Right lobe of liver (tissue), 6 donors: ENCODE data around the gene USE1. TPM values are rescaled to one million over a fixed set of nuclear protein-coding genes. Genes with fewer than 3 reads are reported as not detected.

Experiments
- ATAC-seq, 4 donors: fragments of 200-7000 bp; cut with Tn5 transposase; one replicate each; pipeline ENCODE4 v1.9.1; 2020; ENCODE audit warnings: mild to moderate bottlenecking in 4 of 4, moderate library complexity in 4 of 4
- DNase-seq, 3 donors: peaks; one replicate each; pipeline ENCODE4 v3.0.0-alpha.2; 2020
- H3K27ac ChIP-seq, 3 donors: fragments of 200-600 bp; one replicate each; pipeline ENCODE4 v1.8.0; 2022
- H3K27me3 ChIP-seq, 2 donors: fragments of 200-600 bp; one replicate each; pipeline ENCODE4 v1.8.0; 2022
- H3K36me3 ChIP-seq, 4 donors: fragments of 200-600 bp; sonication (generic) in 1 of 4; one replicate each; pipeline versions ENCODE4 v1.5.1 to v1.8.0; 2017 to 2022; ENCODE audit warnings: control low read depth in 1 of 4
- H3K4me1 ChIP-seq, 4 donors: fragments of 200-600 bp; sonication (generic) in 1 of 4; one replicate each; pipeline versions ENCODE4 v1.5.1 to v1.8.0; 2017 to 2022; ENCODE audit warnings: control low read depth in 1 of 4
- H3K4me3 ChIP-seq, 3 donors: fragments of 200-600 bp; one replicate each; pipeline ENCODE4 v1.8.0; 2022
- H3K9me3 ChIP-seq, 4 donors: fragments of 200-600 bp; sonication (generic) in 1 of 4; one replicate each; pipeline versions ENCODE4 v1.5.1 to v1.8.0; 2017 to 2022; ENCODE audit warnings: control low read depth in 1 of 4
- CTCF ChIP-seq, 4 donors: fragments of 200-600 bp in 3 of 4; fragments of 450-650 bp in 1 of 4; IDR thresholded peaks; one replicate each; pipeline versions ENCODE4 v1.5.1 to v1.8.0; 2016 to 2022; ENCODE audit warnings: antibody characterized with exemption in 4 of 4, mild to moderate bottlenecking in 2 of 4
- POLR2A ChIP-seq: fragments of 450-650 bp; IDR thresholded peaks from one replicate; pipeline ENCODE4 v1.6.1; 2017; ENCODE audit warnings: antibody characterized with exemption, mild to moderate bottlenecking
- WGBS: methylation state at CpG from one replicate; pipeline ENCODE4 v1.1.6; 2018; ENCODE audit warnings: low coverage, low lambda C conversion rate; ENCODE audit not compliant: insufficient coverage; ENCODE audit errors: missing lambda C conversion rate; 5-methylcytosine and 5-hydroxymethylcytosine counted together
- intact Hi-C, 2 donors: fragments of 100-400 bp; cut with DNase I; formaldehyde crosslinking; loops; one replicate each; pipeline versions ENCODE4 v1.11.2 to v1.14.1; 2022
- total RNA-seq, 6 experiments: library from RNA; depleted of rRNA in 2 of 6; stranded (reverse); fragments of >200 nt in 2 of 6; fragmentation: NEBNext Ultra II Directional in 3 of 6; extraction: Animal tissue kit (Norgen Biotek cat#: 25700) in 3 of 6; gene quantifications; one replicate each; pipeline versions ENCODE4 v1.1.0 to v1.2.4, GENCODE V29; 2016 to 2023
- donor health status: DM: no; HTN: yes; CAD: no.
- donor health status: DM: no; HTN: no; CAD: no.
- donor health status: DM: no; HTN: no; CAD: no.
- donor health status: DM: no; HTN: yes; CAD: no.
- donor health status: DM: no; HTN: yes; CAD: no.

The USE1 gene
- total RNA-seq, 6 experiments from 2014 or later, result 13.5 to 20.3 (median 18.6) TPM

GRCh38 chr19:17172624-17173345 lies 42.4 kb upstream of the USE1 start:
- no peak overlapping the region for H3K27ac ChIP-seq
- ATAC-seq (peak in 1 of 4 donors; percentile 21), DNase-seq (no peak)
- H3K9me3 ChIP-seq, result no peaks in the 10 kb centered on the region
- TF ChIP-seq POLR2A (no peak), CTCF (IDR thresholded peaks at IDR 0.05) (no peak)
- 79% methylated on average over 11 of the region's 33 CpGs for WGBS
- intact Hi-C loops, result no loop called here
- peaks cover 0 to 69% (median 15%) of the 10 kb centered on the region in 4 donors for H3K36me3 ChIP-seq
- H3K27me3 ChIP-seq, result no peaks in the 10 kb centered on the region
- H3K4me1 ChIP-seq, result no peaks in the 10 kb centered on the region
- H3K4me3 ChIP-seq, result no peak overlapping the region

- 94% methylated on average over 10 of the region's 10 CpGs for WGBS
- H3K27ac ChIP-seq, result no peak overlapping the region
- DNase-seq (no peak), ATAC-seq (no peak)
- no peak for TF ChIP-seq POLR2A
- no peak for TF ChIP-seq CTCF (IDR thresholded peaks at IDR 0.05)
- no peaks in the 10 kb centered on the region for H3K27me3 ChIP-seq
- no peaks in the 10 kb centered on the region for H3K4me1 ChIP-seq
- no peak overlapping the region for H3K4me3 ChIP-seq
- intact Hi-C loops, result no loop called here
- H3K9me3 ChIP-seq, result no peaks in the 10 kb centered on the region
- H3K36me3 ChIP-seq, result peaks cover 0 to 31% (median 3%) of the 10 kb centered on the region in 4 donors
Observed at GRCh38 chr19:17178291-17178690, 36.9 kb upstream of the USE1 start.

GRCh38 chr19:17180997-17181702 lies 34.0 kb upstream of the USE1 start:
- 75% methylated on average over 12 of the region's 22 CpGs for WGBS
- Histone ChIP-seq H3K4me3 (no peak overlapping the region), H3K27me3 (no peaks in the 10 kb centered on the region), H3K9me3 (no peaks in the 10 kb centered on the region), H3K36me3 (peaks cover 0 to 24% (median 0%) of the 10 kb centered on the region in 4 donors), H3K27ac (no peak overlapping the region), H3K4me1 (no peaks in the 10 kb centered on the region)
- intact Hi-C loops, result no loop called here
- DNase-seq, result no peak
- TF ChIP-seq POLR2A, result no peak
- no peak for TF ChIP-seq CTCF (IDR thresholded peaks at IDR 0.05)
- no peak for ATAC-seq

GRCh38 chr19:17183271-17183761 lies 31.8 kb upstream of the USE1 start:
- 71% methylated on average over 9 of the region's 14 CpGs for WGBS
- peaks cover 0 to 25% (median 0%) of the 10 kb centered on the region in 4 donors for H3K36me3 ChIP-seq
- ATAC-seq (peak in 3 of 4 donors; percentile 13 to 44 (median 26)), DNase-seq (no peak)
- no peaks in the 10 kb centered on the region for H3K27me3 ChIP-seq
- H3K9me3 ChIP-seq, result no peaks in the 10 kb centered on the region
- no peak overlapping the region for H3K27ac ChIP-seq
- TF ChIP-seq CTCF (IDR thresholded peaks at IDR 0.05) (no peak), POLR2A (no peak)
- H3K4me3 ChIP-seq, result no peak overlapping the region
- H3K4me1 ChIP-seq, result no peaks in the 10 kb centered on the region
- intact Hi-C loops, result no loop called here
